Measurements from ENCODE around the gene ZSWIM3. TPM values are rescaled to one million over a fixed set of nuclear protein-coding genes. Genes with fewer than 3 reads are reported as not detected.
"Not testable (repeated sequence)": the region's sequence is repeated elsewhere in the genome, so short reads cannot be mapped to it uniquely, and the experiment has no call there.

ZSWIM3 gene
- polyA plus RNA-seq (ENCODE audit: insufficient read length in 4 of 4), result 1 to 10 TPM; 4.2 to 5.6 (median 4.9) TPM

GRCh38 chr20:45857114-45857881, at the start of gene ZSWIM3, which contains the start of gene ACOT8:
Gene ZSWIM3 (plus strand): TSS chr20:45857614. CDS start chr20:45857826, 212 bp downstream.
Gene ACOT8 (minus strand): TSS chr20:45857392. CDS start chr20:45857315, 77 bp downstream.
- DNase-seq (ENCODE audit: low read depth in 4 of 4, low spot score in 3 of 4), result peak; percentile 100

GRCh38 chr20:45810191-45810970, 47.0 kb upstream of the ZSWIM3 start:
- no peak for DNase-seq (ENCODE audit: low read depth in 4 of 4, low spot score in 3 of 4)

- peak; percentile 98 to 99 (median 99) for DNase-seq (ENCODE audit: low read depth in 4 of 4, low spot score in 3 of 4)
Observed at GRCh38 chr20:45812157-45813005, 45.0 kb upstream of the ZSWIM3 start, which contains the start of gene UBE2C. Gene UBE2C (plus strand): TSS chr20:45812644. CDS start chr20:45812696, 52 bp downstream.

- DNase-seq (ENCODE audit: low read depth in 4 of 4, low spot score in 3 of 4), result no peak
Observed at GRCh38 chr20:45813006-45813340, 44.4 kb upstream of the ZSWIM3 start.

GRCh38 chr20:45813489-45813888, 43.9 kb upstream of the ZSWIM3 start:
- DNase-seq (ENCODE audit: low read depth in 4 of 4, low spot score in 3 of 4), result no peak

GRCh38 chr20:45814314-45814713, 43.1 kb upstream of the ZSWIM3 start:
- no peak for DNase-seq (ENCODE audit: low read depth in 4 of 4, low spot score in 3 of 4)

GRCh38 chr20:45816951-45817350, 40.5 kb upstream of the ZSWIM3 start:
- no peak for DNase-seq (ENCODE audit: low read depth in 4 of 4, low spot score in 3 of 4)

- DNase-seq (ENCODE audit: low read depth in 4 of 4, low spot score in 3 of 4), result no peak
Observed at GRCh38 chr20:45817376-45818194, 39.8 kb upstream of the ZSWIM3 start.

- DNase-seq (ENCODE audit: low read depth in 4 of 4, low spot score in 3 of 4), result no peak
Observed at GRCh38 chr20:45818239-45818638, 39.2 kb upstream of the ZSWIM3 start.

GRCh38 chr20:45819466-45819865, 37.9 kb upstream of the ZSWIM3 start:
- DNase-seq (ENCODE audit: low read depth in 4 of 4, low spot score in 3 of 4), result no peak

GRCh38 chr20:45821947-45822346, 35.5 kb upstream of the ZSWIM3 start:
- no peak for DNase-seq (ENCODE audit: low read depth in 4 of 4, low spot score in 3 of 4)

GRCh38 chr20:45822857-45823256, 34.6 kb upstream of the ZSWIM3 start:
- DNase-seq (ENCODE audit: low read depth in 4 of 4, low spot score in 3 of 4), result no peak

- DNase-seq (ENCODE audit: low read depth in 4 of 4, low spot score in 3 of 4), result no peak
Observed at GRCh38 chr20:45823949-45824835, 33.2 kb upstream of the ZSWIM3 start.

- DNase-seq (ENCODE audit: low read depth in 4 of 4, low spot score in 3 of 4), result no peak
Observed at GRCh38 chr20:45826381-45827019, 30.9 kb upstream of the ZSWIM3 start.

- DNase-seq (ENCODE audit: low read depth in 4 of 4, low spot score in 3 of 4), result no peak
Observed at GRCh38 chr20:45827030-45827652, 30.3 kb upstream of the ZSWIM3 start, which contains the start of gene TNNC2. Gene TNNC2 (minus strand): TSS chr20:45827312. CDS start chr20:45827248, 64 bp downstream.

- no peak for DNase-seq (ENCODE audit: low read depth in 4 of 4, low spot score in 3 of 4)
Observed at GRCh38 chr20:45827712-45828111, 29.7 kb upstream of the ZSWIM3 start.

GRCh38 chr20:45828589-45828988, 28.8 kb upstream of the ZSWIM3 start:
- no peak for DNase-seq (ENCODE audit: low read depth in 4 of 4, low spot score in 3 of 4)

GRCh38 chr20:45829673-45830106, 27.7 kb upstream of the ZSWIM3 start:
- not testable (repeated sequence) for DNase-seq (ENCODE audit: low read depth in 4 of 4, low spot score in 3 of 4)
